ENCODE results near the gene NAPSA.

DNA sequence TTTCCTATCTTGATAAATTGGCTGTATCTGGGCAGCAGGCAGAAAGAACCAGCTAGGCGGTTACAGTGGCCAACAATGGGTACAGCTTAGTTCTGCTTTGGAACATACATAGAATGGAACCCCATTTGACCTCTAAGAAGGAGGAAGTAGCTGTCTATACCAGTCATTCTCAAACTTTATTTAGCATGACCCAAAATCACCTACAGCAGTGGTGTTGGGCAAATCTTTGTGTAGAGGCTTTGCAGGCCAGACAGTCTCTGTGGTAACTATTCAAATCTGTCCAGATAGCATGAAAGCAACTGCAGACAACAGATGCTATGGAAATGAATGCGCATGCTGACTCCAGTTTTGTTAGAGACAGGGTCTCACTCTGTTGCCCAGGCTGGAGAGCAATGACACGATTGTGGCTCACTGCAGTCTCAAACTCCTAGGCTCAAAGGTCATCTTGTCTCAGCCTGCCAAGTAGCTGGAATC is 24.3 kb downstream of the NAPSA start:
- TF ChIP-seq, protein P1, sequence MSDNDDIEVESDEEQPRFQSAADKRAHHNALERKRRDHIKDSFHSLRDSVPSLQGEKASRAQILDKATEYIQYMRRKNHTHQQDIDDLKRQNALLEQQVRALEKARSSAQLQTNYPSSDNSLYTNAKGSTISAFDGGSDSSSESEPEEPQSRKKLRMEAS (IDR thresholded peaks at IDR 0.05), result no peak
- TF ChIP-seq EP300 (IDR thresholded peaks at IDR 0.05; ENCODE audit: borderline replicate concordance) (no peak), YY1 (IDR thresholded peaks at IDR 0.05; ENCODE audit: low read depth) (no peak)
- TF ChIP-seq, protein P2, sequence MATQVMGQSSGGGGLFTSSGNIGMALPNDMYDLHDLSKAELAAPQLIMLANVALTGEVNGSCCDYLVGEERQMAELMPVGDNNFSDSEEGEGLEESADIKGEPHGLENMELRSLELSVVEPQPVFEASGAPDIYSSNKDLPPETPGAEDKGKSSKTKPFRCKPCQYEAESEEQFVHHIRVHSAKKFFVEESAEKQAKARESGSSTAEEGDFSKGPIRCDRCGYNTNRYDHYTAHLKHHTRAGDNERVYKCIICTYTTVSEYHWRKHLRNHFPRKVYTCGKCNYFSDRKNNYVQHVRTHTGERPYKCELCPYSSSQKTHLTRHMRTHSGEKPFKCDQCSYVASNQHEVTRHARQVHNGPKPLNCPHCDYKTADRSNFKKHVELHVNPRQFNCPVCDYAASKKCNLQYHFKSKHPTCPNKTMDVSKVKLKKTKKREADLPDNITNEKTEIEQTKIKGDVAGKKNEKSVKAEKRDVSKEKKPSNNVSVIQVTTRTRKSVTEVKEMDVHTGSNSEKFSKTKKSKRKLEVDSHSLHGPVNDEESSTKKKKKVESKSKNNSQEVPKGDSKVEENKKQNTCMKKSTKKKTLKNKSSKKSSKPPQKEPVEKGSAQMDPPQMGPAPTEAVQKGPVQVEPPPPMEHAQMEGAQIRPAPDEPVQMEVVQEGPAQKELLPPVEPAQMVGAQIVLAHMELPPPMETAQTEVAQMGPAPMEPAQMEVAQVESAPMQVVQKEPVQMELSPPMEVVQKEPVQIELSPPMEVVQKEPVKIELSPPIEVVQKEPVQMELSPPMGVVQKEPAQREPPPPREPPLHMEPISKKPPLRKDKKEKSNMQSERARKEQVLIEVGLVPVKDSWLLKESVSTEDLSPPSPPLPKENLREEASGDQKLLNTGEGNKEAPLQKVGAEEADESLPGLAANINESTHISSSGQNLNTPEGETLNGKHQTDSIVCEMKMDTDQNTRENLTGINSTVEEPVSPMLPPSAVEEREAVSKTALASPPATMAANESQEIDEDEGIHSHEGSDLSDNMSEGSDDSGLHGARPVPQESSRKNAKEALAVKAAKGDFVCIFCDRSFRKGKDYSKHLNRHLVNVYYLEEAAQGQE (IDR thresholded peaks at IDR 0.05; ENCODE audit: low read depth), result no peak

Measured in Ishikawa (cell line).